Sigmoid colon (tissue), 4 donors: ENCODE data around the gene NCLN.

Source experiments
- CTCF ChIP-seq, 4 experiments: fragments of 450-650 bp in 3 of 4; fragments of 200-600 bp in 1 of 4; IDR thresholded peaks; one replicate each; pipeline ENCODE4 v1.5.1; 2016 to 2019; ENCODE audit warnings: antibody characterized with exemption in 4 of 4, mild to moderate bottlenecking in 3 of 4, moderate library complexity in 2 of 4
- EP300 ChIP-seq, 4 donors: sonication (generic); formaldehyde crosslinking; IDR thresholded peaks; one replicate each; pipeline ENCODE4 v1.6.1; 2017; ENCODE audit warnings: antibody characterized with exemption in 4 of 4
- POLR2A ChIP-seq, 2 donors: fragments of 450-650 bp; IDR thresholded peaks; one replicate each; pipeline ENCODE4 v1.6.1; 2016; ENCODE audit warnings: antibody characterized with exemption in 2 of 2, mild to moderate bottlenecking in 2 of 2, moderate library complexity in 2 of 2
- POLR2AphosphoS5 ChIP-seq, 4 donors: sonication (generic); formaldehyde crosslinking; IDR thresholded peaks; one replicate each; pipeline ENCODE4 v1.6.1; 2017; ENCODE audit warnings: antibody characterized with exemption in 4 of 4

- TF ChIP-seq POLR2AphosphoS5 (IDR thresholded peaks at IDR 0.05), result no peak
- no peak for TF ChIP-seq CTCF (IDR thresholded peaks at IDR 0.05)
- no peak for TF ChIP-seq EP300 (IDR thresholded peaks at IDR 0.05)
- TF ChIP-seq POLR2A (IDR thresholded peaks at IDR 0.05), result no peak
Measured at GRCh38 chr19:3231288-3231687, 45.6 kb downstream of the NCLN start.
